Measurements from ENCODE around the gene MYO1G. TPM values are rescaled to one million over a fixed set of nuclear protein-coding genes. Genes with fewer than 3 reads are reported as not detected.

The MYO1G gene
- total and polyA plus RNA-seq, 7 experiments from 2014 or later: 29.2 to 385 (median 76.0) TPM

DNA sequence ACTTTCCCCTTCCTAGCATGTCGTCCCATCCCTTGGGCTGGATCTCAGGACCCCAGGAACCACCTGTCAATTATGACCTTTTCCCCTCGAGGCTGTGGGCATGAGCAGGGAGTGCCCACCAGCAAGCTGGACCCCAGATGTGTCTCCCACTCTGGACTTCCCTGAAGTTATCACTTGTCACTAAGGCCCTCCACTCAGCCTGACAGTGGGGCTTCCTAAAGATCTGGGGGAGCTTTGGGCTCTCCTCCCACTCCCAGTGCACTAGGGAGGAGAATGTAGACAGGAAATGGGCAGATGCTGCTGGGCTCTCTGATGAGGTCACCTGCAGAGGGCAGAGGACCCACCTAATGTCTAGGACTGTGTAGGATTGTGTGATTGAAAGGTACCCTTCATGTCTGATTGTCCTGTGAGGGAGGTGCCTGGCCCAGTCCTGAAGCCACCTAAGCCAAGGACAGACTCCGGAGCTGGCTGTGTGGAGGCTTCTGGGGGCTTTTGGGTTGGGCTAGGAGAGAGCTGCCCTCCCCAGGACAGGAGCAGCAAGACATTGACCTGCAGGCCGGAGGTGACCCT is 18.7 kb downstream of the MYO1G start:
- H3K4me1 Mint-ChIP-seq: peaks cover 6 to 20% (median 12%) of the 10 kb centered on the region in 7 donors

DNA sequence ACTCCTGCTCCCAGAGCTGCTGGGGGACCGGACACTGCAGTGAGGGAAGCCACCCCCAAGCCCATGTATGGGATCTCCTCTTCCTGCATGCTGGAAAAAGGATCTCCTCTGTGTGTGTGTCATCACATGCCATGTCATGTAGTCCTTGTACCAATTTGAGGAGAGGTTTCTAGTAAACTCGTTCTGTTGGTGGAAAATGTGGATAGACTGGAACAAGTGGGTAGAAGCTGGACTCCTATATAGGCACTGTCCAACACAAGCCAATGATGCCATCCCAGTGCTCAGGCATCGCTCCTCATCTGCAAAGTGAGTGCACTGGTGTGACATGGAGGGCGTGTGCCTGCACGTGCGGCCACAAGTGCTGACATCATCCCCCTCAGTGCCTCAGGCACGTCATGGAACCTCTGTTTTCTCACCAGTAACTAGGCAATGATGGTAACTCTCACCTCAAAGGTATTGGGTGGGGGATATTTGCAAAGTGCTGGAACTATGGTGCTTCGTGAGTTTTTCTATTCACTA is 19.3 kb downstream of the MYO1G start:
- Mint-ChIP-seq H3K4me1 (peaks cover 6 to 23% (median 12%) of the 10 kb centered on the region in 7 donors), H3K27ac (peak overlapping the region; percentile 66 to 93 (median 77)), H3K36me3 (peaks cover 0 to 2% (median 0%) of the 10 kb centered on the region in 5 donors), H3K4me3 (no peak overlapping the region), H3K9me3 (peaks cover 0 to 3% (median 0%) of the 10 kb centered on the region in 11 donors), H3K27me3 (no peaks in the 10 kb centered on the region)
- no peaks in the 10 kb centered on the region for H3K27me3 ChIP-seq (ENCODE audit: control insufficient read depth in 2 of 2, insufficient read depth in 2 of 2, low read length in 2 of 2)
- H3K9me3 ChIP-seq (ENCODE audit: control insufficient read depth in 2 of 3, low read length in 3 of 3): no peaks in the 10 kb centered on the region
- H3K36me3 ChIP-seq (ENCODE audit: control insufficient read depth in 2 of 3, insufficient read depth in 3 of 3, low read length in 3 of 3): peaks cover 0 to 15% (median 0%) of the 10 kb centered on the region in 3 experiments
- peaks cover 0 to 18% of the 10 kb centered on the region in 2 donors for H3K4me1 ChIP-seq (ENCODE audit: control insufficient read depth in 2 of 2, insufficient read depth in 2 of 2, low read length in 2 of 2)
- CTCF ChIA-PET: interaction anchor here (1.6 kb wide), 1 partner anchor 14 kb away, joined by 6 read pairs; no protein-coding TSS in a partner anchor
- DNase-seq (peak in 2 of 9 donors; percentile 20 to 62), ATAC-seq (peak; percentile 76)
- H3K4me3 ChIP-seq (ENCODE audit: low read length): no peak overlapping the region
- H3K27ac ChIP-seq (ENCODE audit: low read depth, low read length): peak overlapping the region; percentile 57
- intact Hi-C loops (cut with micrococcal nuclease): no loop called here
- POLR2A ChIA-PET: interaction anchor here (0.6 to 1.0 kb wide), 2 partner anchors 52 to 53 kb away, joined by 3 read pairs; no protein-coding TSS in a partner anchor

More for the DNA sequence above, 18.7 kb downstream of the MYO1G start:
- Mint-ChIP-seq H3K36me3 (peaks cover 0 to 2% (median 0%) of the 10 kb centered on the region in 5 donors), H3K27ac (peak overlapping the region; percentile 62 to 93 (median 77)), H3K4me3 (no peak overlapping the region), H3K27me3 (no peaks in the 10 kb centered on the region), H3K9me3 (peaks cover 0 to 1% (median 0%) of the 10 kb centered on the region in 11 donors)
- ChIA-PET CTCF (interaction anchor here (1.6 kb wide), 1 partner anchor 13 kb away, joined by 6 read pairs; no protein-coding TSS in a partner anchor), POLR2A (interaction anchor here (0.6 to 1.0 kb wide), 4 partner anchors 51 to 425 kb away, joined by 3 read pairs; no protein-coding TSS in a partner anchor)
- H3K4me1 ChIP-seq (ENCODE audit: control insufficient read depth in 2 of 2, insufficient read depth in 2 of 2, low read length in 2 of 2): peaks cover 0 to 18% of the 10 kb centered on the region in 2 donors
- DNase-seq: no peak
- no peaks in the 10 kb centered on the region for H3K9me3 ChIP-seq (ENCODE audit: control insufficient read depth in 2 of 3, low read length in 3 of 3)
- intact Hi-C loops (cut with micrococcal nuclease): no loop called here
- no peak overlapping the region for H3K4me3 ChIP-seq (ENCODE audit: low read length)
- H3K27me3 ChIP-seq (ENCODE audit: control insufficient read depth in 2 of 2, insufficient read depth in 2 of 2, low read length in 2 of 2): no peaks in the 10 kb centered on the region
- H3K27ac ChIP-seq (ENCODE audit: low read depth, low read length): peak overlapping the region; percentile 57
- no peak for ATAC-seq
- H3K36me3 ChIP-seq (ENCODE audit: control insufficient read depth in 2 of 3, insufficient read depth in 3 of 3, low read length in 3 of 3): peaks cover 0 to 19% (median 0%) of the 10 kb centered on the region in 3 experiments

DNA sequence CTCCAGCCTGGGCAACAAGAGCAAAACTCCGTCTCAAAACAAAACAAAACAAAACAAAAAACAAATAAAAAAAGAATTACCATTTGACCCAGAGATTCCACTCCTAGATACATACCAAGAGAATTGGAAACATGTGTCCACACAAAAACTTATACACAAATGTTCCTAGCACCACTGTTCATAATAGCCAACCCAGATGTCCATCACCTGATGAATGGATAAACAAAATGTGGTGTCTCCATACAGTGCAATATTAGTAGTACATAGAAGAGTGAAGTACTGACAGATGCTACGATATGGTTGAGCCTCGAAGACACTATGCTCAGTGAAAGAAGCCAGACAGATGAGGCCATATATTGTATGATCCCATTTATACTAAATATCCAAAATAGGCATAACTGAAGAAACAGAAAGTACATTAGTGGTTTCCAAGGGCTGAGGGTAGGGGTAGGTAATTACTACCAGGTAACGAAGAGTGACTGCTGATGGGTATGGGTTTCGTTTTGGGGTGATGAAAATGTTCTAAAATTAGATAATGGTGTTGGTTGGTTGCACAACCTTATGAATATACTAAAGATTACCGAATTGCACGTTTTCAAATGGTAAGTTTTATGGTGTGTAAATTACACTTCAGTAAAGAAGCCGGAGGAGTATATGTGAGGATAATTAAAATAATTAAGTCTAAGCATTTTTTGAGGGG is 20.0 kb downstream of the MYO1G start:
- Histone ChIP-seq H3K27ac (ENCODE audit: low read depth, low read length) (peak overlapping the region; percentile 4), H3K27me3 (ENCODE audit: control insufficient read depth in 2 of 2, insufficient read depth in 2 of 2, low read length in 2 of 2) (no peaks in the 10 kb centered on the region), H3K9me3 (ENCODE audit: control insufficient read depth in 2 of 3, low read length in 3 of 3) (no peaks in the 10 kb centered on the region), H3K4me3 (ENCODE audit: low read length) (no peak overlapping the region), H3K36me3 (ENCODE audit: control insufficient read depth in 2 of 3, insufficient read depth in 3 of 3, low read length in 3 of 3) (peaks cover 0 to 15% (median 0%) of the 10 kb centered on the region in 3 experiments), H3K4me1 (ENCODE audit: control insufficient read depth in 2 of 2, insufficient read depth in 2 of 2, low read length in 2 of 2) (peaks cover 0 to 18% of the 10 kb centered on the region in 2 donors)
- H3K27ac Mint-ChIP-seq: peak overlapping the region in 7 of 9 donors; percentile 63 to 93 (median 74)
- peaks cover 0 to 3% (median 0%) of the 10 kb centered on the region in 5 donors for H3K27me3 Mint-ChIP-seq
- H3K4me1 Mint-ChIP-seq: peaks cover 6 to 23% (median 12%) of the 10 kb centered on the region in 7 donors
- DNase-seq (no peak), ATAC-seq (no peak)
- intact Hi-C loops (cut with micrococcal nuclease): no loop called here
- H3K4me3 Mint-ChIP-seq: no peak overlapping the region
- ChIA-PET POLR2A (interaction anchor here (1.0 kb wide), 1 partner anchor 52 kb away, joined by 3 read pairs; no protein-coding TSS in a partner anchor), CTCF (no interaction called here)
- peaks cover 0 to 2% (median 0%) of the 10 kb centered on the region in 5 donors for H3K36me3 Mint-ChIP-seq
- peaks cover 0 to 3% (median 0%) of the 10 kb centered on the region in 11 donors for H3K9me3 Mint-ChIP-seq

DNA sequence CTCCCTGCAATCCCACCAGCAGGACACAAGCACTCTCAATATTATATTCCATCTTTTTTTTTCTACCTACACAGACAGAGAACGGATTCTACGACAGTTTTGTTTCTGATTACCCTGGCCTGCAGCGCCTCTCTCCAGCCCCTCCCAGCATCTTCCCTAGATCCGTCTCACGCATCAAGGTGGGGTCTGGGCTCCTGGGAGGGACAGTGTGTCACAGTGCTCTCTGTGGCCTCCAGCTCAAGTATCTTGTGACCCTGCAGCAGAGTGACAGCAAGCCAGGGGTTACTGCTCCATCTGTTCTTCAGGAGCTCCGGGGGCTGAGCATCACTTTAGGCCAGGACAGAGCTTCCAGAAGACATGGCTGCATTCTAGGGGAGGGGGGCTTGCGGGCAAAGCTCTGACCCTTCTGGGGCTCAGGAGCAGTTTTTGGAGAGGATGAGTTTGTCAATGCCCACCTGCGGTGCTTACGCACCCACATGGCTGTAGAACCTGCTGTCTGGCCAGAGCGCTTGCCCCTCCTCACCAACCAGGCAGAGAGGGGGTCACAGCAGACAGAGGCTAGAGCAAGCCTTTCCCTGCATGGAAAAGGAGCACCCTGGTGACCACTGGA is 22.6 kb downstream of the MYO1G start:
- ChIA-PET CTCF (interaction anchor here (1.6 kb wide), 1 partner anchor 17 kb away, joined by 6 read pairs; no protein-coding TSS in a partner anchor), POLR2A (interaction anchor here (0.8 to 1.3 kb wide), 2 partner anchors 17 kb away, joined by 3 to 4 read pairs; no protein-coding TSS in a partner anchor)
- Mint-ChIP-seq H3K4me3 (no peak overlapping the region), H3K36me3 (no peaks in the 10 kb centered on the region), H3K27ac (peak overlapping the region in 4 of 9 donors; percentile 28 to 38 (median 30)), H3K4me1 (peaks cover 6 to 23% (median 12%) of the 10 kb centered on the region in 7 donors), H3K27me3 (peaks cover 0 to 16% (median 0%) of the 10 kb centered on the region in 5 donors), H3K9me3 (peaks cover 0 to 2% (median 0%) of the 10 kb centered on the region in 11 donors)
- no peak for DNase-seq
- intact Hi-C loops (cut with micrococcal nuclease): no loop called here
- Histone ChIP-seq H3K27me3 (ENCODE audit: control insufficient read depth in 2 of 2, insufficient read depth in 2 of 2, low read length in 2 of 2) (no peaks in the 10 kb centered on the region), H3K4me3 (ENCODE audit: low read length) (no peak overlapping the region), H3K36me3 (ENCODE audit: control insufficient read depth in 2 of 3, insufficient read depth in 3 of 3, low read length in 3 of 3) (no peaks in the 10 kb centered on the region), H3K27ac (ENCODE audit: low read depth, low read length) (no peak overlapping the region), H3K4me1 (ENCODE audit: control insufficient read depth in 2 of 2, insufficient read depth in 2 of 2, low read length in 2 of 2) (peaks cover 0 to 18% of the 10 kb centered on the region in 2 donors), H3K9me3 (ENCODE audit: control insufficient read depth in 2 of 3, low read length in 3 of 3) (no peaks in the 10 kb centered on the region)
- no peak for ATAC-seq

DNA sequence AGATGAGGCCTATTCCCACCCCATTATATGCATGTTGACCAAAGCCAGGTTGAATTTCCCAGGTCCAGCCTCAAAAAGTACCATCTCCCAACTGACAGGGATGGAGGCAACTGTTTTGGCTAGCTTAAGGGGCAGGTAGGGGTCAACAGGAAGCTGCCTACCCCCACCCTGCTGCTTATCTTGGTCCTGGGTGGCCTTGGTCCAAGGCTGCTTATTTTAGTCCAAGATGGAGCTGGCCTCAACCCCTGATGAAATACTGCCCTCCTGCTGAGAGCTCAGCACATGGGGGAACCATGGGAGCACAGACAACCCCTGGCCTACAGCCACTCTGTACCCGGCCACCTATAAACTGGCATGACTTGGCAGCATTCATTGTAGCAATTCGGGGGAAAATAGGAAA is 23.1 kb downstream of the MYO1G start:
- Histone ChIP-seq H3K27me3 (ENCODE audit: control insufficient read depth in 2 of 2, insufficient read depth in 2 of 2, low read length in 2 of 2) (no peaks in the 10 kb centered on the region), H3K9me3 (ENCODE audit: control insufficient read depth in 2 of 3, low read length in 3 of 3) (no peaks in the 10 kb centered on the region), H3K27ac (ENCODE audit: low read depth, low read length) (no peak overlapping the region), H3K4me3 (ENCODE audit: low read length) (no peak overlapping the region), H3K4me1 (ENCODE audit: control insufficient read depth in 2 of 2, insufficient read depth in 2 of 2, low read length in 2 of 2) (peaks cover 0 to 18% of the 10 kb centered on the region in 2 donors), H3K36me3 (ENCODE audit: control insufficient read depth in 2 of 3, insufficient read depth in 3 of 3, low read length in 3 of 3) (no peaks in the 10 kb centered on the region)
- Mint-ChIP-seq H3K9me3 (peaks cover 0 to 2% (median 0%) of the 10 kb centered on the region in 11 donors), H3K4me3 (no peak overlapping the region), H3K4me1 (peaks cover 6 to 23% (median 12%) of the 10 kb centered on the region in 7 donors), H3K36me3 (no peaks in the 10 kb centered on the region), H3K27ac (peak overlapping the region in 3 of 9 donors; percentile 28 to 51 (median 34)), H3K27me3 (peaks cover 0 to 20% (median 0%) of the 10 kb centered on the region in 5 donors)
- ChIA-PET CTCF (interaction anchor here (1.6 kb wide), 1 partner anchor 17 kb away, joined by 6 read pairs; no protein-coding TSS in a partner anchor), POLR2A (interaction anchor here (0.8 to 1.3 kb wide), 2 partner anchors 16 to 17 kb away, joined by 3 to 4 read pairs; no protein-coding TSS in a partner anchor)
- ATAC-seq: no peak
- no peak for DNase-seq
- intact Hi-C loops (cut with micrococcal nuclease): no loop called here

DNA sequence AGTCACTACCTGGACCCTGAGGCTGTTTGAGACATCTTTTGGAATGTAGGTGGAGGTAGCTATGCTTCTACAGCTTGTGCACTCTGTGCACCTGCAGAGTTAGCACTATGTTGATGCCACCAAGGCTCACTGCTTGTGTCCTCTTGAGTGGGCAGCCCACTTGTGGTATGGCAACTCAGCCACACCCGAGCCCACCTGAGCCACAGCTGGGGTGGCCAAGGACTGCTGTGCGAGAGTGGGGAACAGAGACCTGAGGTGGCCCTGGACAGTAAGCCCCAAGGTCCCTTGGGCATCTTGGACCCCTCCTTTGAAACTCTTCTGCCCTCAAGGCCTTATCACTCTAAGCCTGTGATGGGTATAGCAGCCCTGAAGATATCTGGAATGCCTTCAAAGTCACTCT is 25.7 kb downstream of the MYO1G start:
- Mint-ChIP-seq H3K27ac (peak overlapping the region in 1 of 9 donors; percentile 22), H3K4me3 (no peak overlapping the region), H3K4me1 (peaks cover 0 to 6% (median 0%) of the 10 kb centered on the region in 7 donors), H3K36me3 (no peaks in the 10 kb centered on the region), H3K9me3 (peaks cover 0 to 2% (median 0%) of the 10 kb centered on the region in 11 donors), H3K27me3 (peaks cover 0 to 39% (median 0%) of the 10 kb centered on the region in 5 donors)
- no peak for ATAC-seq
- DNase-seq: no peak
- no peaks in the 10 kb centered on the region for H3K27me3 ChIP-seq (ENCODE audit: control insufficient read depth in 2 of 2, insufficient read depth in 2 of 2, low read length in 2 of 2)
- intact Hi-C loops (cut with micrococcal nuclease): no loop called here
- H3K36me3 ChIP-seq (ENCODE audit: control insufficient read depth in 2 of 3, insufficient read depth in 3 of 3, low read length in 3 of 3): no peaks in the 10 kb centered on the region
- H3K27ac ChIP-seq (ENCODE audit: low read depth, low read length): no peak overlapping the region
- H3K4me3 ChIP-seq (ENCODE audit: low read length): no peak overlapping the region
- CTCF ChIA-PET: no interaction called here
- POLR2A ChIA-PET: no interaction called here
- no peaks in the 10 kb centered on the region for H3K9me3 ChIP-seq (ENCODE audit: control insufficient read depth in 2 of 3, low read length in 3 of 3)
- no peaks in the 10 kb centered on the region for H3K4me1 ChIP-seq (ENCODE audit: control insufficient read depth in 2 of 2, insufficient read depth in 2 of 2, low read length in 2 of 2)

All from naive thymus-derived CD4-positive, alpha-beta T cell (primary cell).